ENCODE data around the gene EDA2R.
A peak's percentile ranks its signal among the peaks of the same experiment; 100 is the strongest.

The EDA2R gene

GRCh38 chrX:66676990-66677389 is 38.1 kb upstream of the EDA2R start:
- Histone ChIP-seq H3K4me2 (peak overlapping the region; percentile 71), H2AFZ (ENCODE audit: low read depth) (no peak overlapping the region), H3K36me3 (ENCODE audit: insufficient read depth) (no peaks in the 10 kb centered on the region), H3K27ac (peak overlapping the region; percentile 65), H3K4me1 (ENCODE audit: low read depth, poor library complexity, severe bottlenecking) (peaks cover 60% of the 10 kb centered on the region), H4K20me1 (ENCODE audit: insufficient read depth) (no peaks in the 10 kb centered on the region), H3K4me3 (IDR thresholded peaks at IDR 0.05; ENCODE audit: insufficient read depth, low read depth, low read length) (no peak overlapping the region), H3K9ac (peak overlapping the region; percentile 30; the same call in 1 of the 2 replicates), H3K79me2 (ENCODE audit: insufficient read depth, low read depth) (no peaks in the 10 kb centered on the region), H3K27me3 (ENCODE audit: insufficient read depth, low read depth) (no peaks in the 10 kb centered on the region)
- no peak for TF ChIP-seq CTCF (conservative IDR thresholded peaks at IDR 0.05; ENCODE audit: low read depth, low read length)

- Histone ChIP-seq H3K27ac (peak overlapping the region; percentile 65), H3K9ac (peak overlapping the region; percentile 30; the same call in 1 of the 2 replicates), H3K4me3 (IDR thresholded peaks at IDR 0.05; ENCODE audit: insufficient read depth, low read depth, low read length) (no peak overlapping the region), H2AFZ (ENCODE audit: low read depth) (no peak overlapping the region), H3K4me1 (ENCODE audit: low read depth, poor library complexity, severe bottlenecking) (peaks cover 60% of the 10 kb centered on the region), H3K36me3 (ENCODE audit: insufficient read depth) (no peaks in the 10 kb centered on the region), H3K4me2 (peak overlapping the region; percentile 71), H3K79me2 (ENCODE audit: insufficient read depth, low read depth) (no peaks in the 10 kb centered on the region), H3K27me3 (ENCODE audit: insufficient read depth, low read depth) (no peaks in the 10 kb centered on the region), H4K20me1 (ENCODE audit: insufficient read depth) (no peaks in the 10 kb centered on the region)
- TF ChIP-seq CTCF (conservative IDR thresholded peaks at IDR 0.05; ENCODE audit: low read depth, low read length), result no peak
Observed at GRCh38 chrX:66676413-66676812, 37.5 kb upstream of the EDA2R start.

GRCh38 chrX:66675541-66675940 is 36.7 kb upstream of the EDA2R start:
- Histone ChIP-seq H3K9ac (no peak overlapping the region), H3K4me2 (peak overlapping the region; percentile 71; the same call in 1 of the 2 replicates), H3K4me1 (ENCODE audit: low read depth, poor library complexity, severe bottlenecking) (peaks cover 60% of the 10 kb centered on the region), H3K4me3 (IDR thresholded peaks at IDR 0.05; ENCODE audit: insufficient read depth, low read depth, low read length) (no peak overlapping the region), H3K36me3 (ENCODE audit: insufficient read depth) (no peaks in the 10 kb centered on the region), H2AFZ (ENCODE audit: low read depth) (no peak overlapping the region; the same call in 1 of the 2 replicates), H3K79me2 (ENCODE audit: insufficient read depth, low read depth) (no peaks in the 10 kb centered on the region), H4K20me1 (ENCODE audit: insufficient read depth) (no peaks in the 10 kb centered on the region), H3K27ac (no peak overlapping the region), H3K27me3 (ENCODE audit: insufficient read depth, low read depth) (no peaks in the 10 kb centered on the region)
- no peak for TF ChIP-seq CTCF (conservative IDR thresholded peaks at IDR 0.05; ENCODE audit: low read depth, low read length)

- Histone ChIP-seq H3K79me2 (ENCODE audit: insufficient read depth, low read depth) (no peaks in the 10 kb centered on the region), H3K36me3 (ENCODE audit: insufficient read depth) (no peaks in the 10 kb centered on the region), H3K4me1 (ENCODE audit: low read depth, poor library complexity, severe bottlenecking) (peaks cover 60% of the 10 kb centered on the region), H3K4me3 (IDR thresholded peaks at IDR 0.05; ENCODE audit: insufficient read depth, low read depth, low read length) (no peak overlapping the region), H4K20me1 (ENCODE audit: insufficient read depth) (no peaks in the 10 kb centered on the region), H3K4me2 (peak overlapping the region; percentile 46; the same call in 1 of the 2 replicates), H3K27ac (no peak overlapping the region; the same call in 1 of the 2 replicates), H2AFZ (ENCODE audit: low read depth) (0 out of 2 replicates have a peak overlapping the region, but pooled peaks have one; percentile 2), H3K27me3 (ENCODE audit: insufficient read depth, low read depth) (no peaks in the 10 kb centered on the region), H3K9ac (no peak overlapping the region)
- TF ChIP-seq CTCF (conservative IDR thresholded peaks at IDR 0.05; ENCODE audit: low read depth, low read length), result no peak
Observed at GRCh38 chrX:66674506-66674905, 35.6 kb upstream of the EDA2R start.

Measured in KMS-11 (cell line).